Thoracic aorta (tissue), 2 donors: ENCODE results near the gene TGM2. TPM values are rescaled to one million over a fixed set of nuclear protein-coding genes. Genes with fewer than 3 reads are reported as not detected.

ENCODE experiments used
- ATAC-seq: fragments of 150-250 bp; one replicate; pipeline ENCODE4 v1.8.0; 2017; ENCODE audit warnings: low read depth; ENCODE audit not compliant: insufficient number of reproducible peaks, low FRiP score
- DNase-seq: peaks from one replicate; pipeline ENCODE4 v3.0.0-alpha.2; 2020; ENCODE audit warnings: low spot score
- H3K27ac ChIP-seq, 2 donors: fragments of 200-600 bp; sonication (generic); 1 replicate in 1 of 2; 2 replicates in 1 of 2; pipeline ENCODE4 v1.5.1; 2016; ENCODE audit warnings: mild to moderate bottlenecking in 2 of 2, moderate library complexity in 2 of 2
- H3K27me3 ChIP-seq: fragments of 200-600 bp; sonication (generic); replicated peaks from 2 replicates; pipeline ENCODE4 v1.6.0; 2016; ENCODE audit warnings: mild to moderate bottlenecking; ENCODE audit not compliant: insufficient read depth
- H3K36me3 ChIP-seq: fragments of 200-600 bp; sonication (generic); one replicate; pipeline ENCODE4 v1.5.1; 2016
- H3K4me1 ChIP-seq, 2 donors: fragments of 200-600 bp; sonication (generic); 1 replicate in 1 of 2; 2 replicates in 1 of 2; pipeline versions ENCODE4 v1.5.1 to v1.6.0; 2016; ENCODE audit warnings: low read depth in 2 of 2, mild to moderate bottlenecking in 1 of 2; ENCODE audit not compliant: control insufficient read depth in 1 of 2
- H3K4me3 ChIP-seq: fragments of 200-600 bp; sonication (generic); 2 replicates; pipeline ENCODE4 v1.5.1; 2016; ENCODE audit warnings: mild to moderate bottlenecking
- H3K9me3 ChIP-seq: fragments of 200-600 bp; sonication (generic); 2 replicates; pipeline ENCODE4 v1.5.1; 2016
- CTCF ChIP-seq: fragments of 200-600 bp; sonication (generic); IDR thresholded peaks from one replicate; pipeline ENCODE4 v1.5.1; 2019; ENCODE audit warnings: antibody characterized with exemption
- total RNA-seq, 2 donors: library from RNA; depleted of rRNA; stranded (reverse); fragments of >200 nt; gene quantifications; one replicate each; pipeline versions ENCODE4 v1.1.0 to v1.2.3, GENCODE V29; 2016

TGM2 gene
- total RNA-seq, 2 donors from 2014 or later: 371 to 755 TPM

DNA sequence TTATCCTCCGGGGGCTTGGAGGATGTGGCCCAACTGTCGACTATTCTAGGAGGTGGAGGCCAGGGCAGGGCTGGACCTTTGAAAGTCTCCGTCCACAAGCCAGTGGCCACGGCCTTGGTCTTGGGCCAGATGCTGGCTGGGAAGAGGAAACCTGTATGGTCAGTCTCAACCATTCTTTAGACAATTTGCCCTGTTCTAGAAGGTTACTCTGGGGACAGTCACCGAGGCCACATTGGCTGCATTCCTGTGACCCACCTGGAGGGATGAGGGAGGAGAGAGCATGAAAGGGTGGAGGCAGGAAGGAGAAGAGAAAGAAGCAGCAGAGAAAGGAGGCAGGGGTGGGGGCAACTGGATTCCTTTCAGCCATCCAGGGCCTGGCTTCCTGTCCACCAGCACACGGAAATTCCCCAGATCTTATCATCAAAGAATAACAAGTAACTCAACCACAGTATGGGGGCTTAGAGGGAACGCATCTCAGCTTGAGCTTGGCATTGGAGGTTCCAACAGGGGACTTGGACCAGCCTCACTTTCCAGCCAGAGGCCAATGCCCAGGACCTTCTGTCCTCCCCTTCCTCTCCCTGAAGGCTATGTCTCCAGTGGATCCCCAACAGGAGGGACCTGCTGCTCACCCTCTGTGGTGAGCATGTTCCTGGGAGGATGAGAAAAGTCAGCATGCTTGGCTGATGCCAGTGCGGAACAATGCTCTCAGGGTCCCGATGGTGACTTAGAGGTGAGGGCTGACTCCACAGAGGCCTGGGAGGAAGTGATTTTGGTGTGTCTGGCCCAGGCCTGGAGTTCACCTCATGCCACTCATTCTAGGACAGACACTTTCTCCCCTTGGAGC lies 30.4 kb downstream of the TGM2 start:
- ATAC-seq: peak; percentile 31
- H3K4me3 ChIP-seq: no peak overlapping the region
- H3K4me1 ChIP-seq: peaks cover 15 to 31% of the 10 kb centered on the region in 2 donors
- TF ChIP-seq CTCF: no peak
- H3K27ac ChIP-seq: peak overlapping the region; percentile 55 to 76
- DNase-seq: no peak
- no peaks in the 10 kb centered on the region for H3K9me3 ChIP-seq
- peaks cover 65% of the 10 kb centered on the region for H3K36me3 ChIP-seq
- H3K27me3 ChIP-seq: no peaks in the 10 kb centered on the region

DNA sequence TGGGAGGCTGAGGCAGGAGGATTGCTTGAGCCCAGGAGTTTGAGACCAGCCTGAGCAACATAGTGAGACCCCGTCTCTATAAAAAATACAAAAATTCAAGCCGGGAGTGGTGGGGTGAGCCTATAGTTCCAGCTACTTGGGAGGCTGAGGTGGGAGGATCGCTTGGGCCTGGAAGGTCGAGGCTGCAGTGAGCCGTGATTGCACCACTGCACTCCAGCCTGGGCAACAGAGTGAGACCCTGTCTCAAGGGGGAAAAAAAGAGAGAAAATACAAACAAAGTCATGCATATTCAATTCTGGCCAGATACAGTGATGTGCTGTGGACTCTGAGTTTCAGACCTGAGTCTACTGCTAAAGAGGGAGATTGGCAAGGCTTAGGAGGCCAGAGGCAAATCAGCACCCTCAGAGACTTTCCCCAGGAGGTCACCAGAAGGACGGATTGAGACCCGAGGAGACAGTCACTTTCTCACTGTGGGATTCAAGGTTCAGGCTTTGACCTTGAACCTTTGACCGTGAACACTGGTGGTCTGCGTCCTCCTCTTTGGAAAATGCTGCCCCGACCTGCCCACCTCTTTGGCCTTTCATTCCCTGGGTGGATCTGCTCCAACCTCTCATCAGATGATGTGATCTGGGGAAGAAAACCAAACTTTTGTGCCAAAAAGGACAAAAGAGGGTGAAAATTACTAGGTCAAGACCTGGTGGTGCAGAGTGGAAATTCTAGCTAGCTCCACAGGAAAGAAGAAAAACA lies 31.2 kb downstream of the TGM2 start:
- H3K36me3 ChIP-seq: peaks cover 62% of the 10 kb centered on the region
- H3K27ac ChIP-seq: peak overlapping the region; percentile 55 to 76
- ATAC-seq: no peak
- DNase-seq: no peak
- no peak overlapping the region for H3K4me3 ChIP-seq
- H3K4me1 ChIP-seq: peaks cover 15 to 36% of the 10 kb centered on the region in 2 donors
- TF ChIP-seq CTCF: no peak
- no peaks in the 10 kb centered on the region for H3K9me3 ChIP-seq
- no peaks in the 10 kb centered on the region for H3K27me3 ChIP-seq

- H3K9me3 ChIP-seq: no peaks in the 10 kb centered on the region
- peaks cover 15 to 44% of the 10 kb centered on the region in 2 donors for H3K4me1 ChIP-seq
- H3K36me3 ChIP-seq: peaks cover 53% of the 10 kb centered on the region
- DNase-seq (no peak), ATAC-seq (no peak)
- TF ChIP-seq CTCF: no peak
- no peak overlapping the region for H3K4me3 ChIP-seq
- peak overlapping the region; percentile 55 to 76 for H3K27ac ChIP-seq
- H3K27me3 ChIP-seq: no peaks in the 10 kb centered on the region
These were observed 32.1 kb downstream of the TGM2 start for GRCh38 chr20:38132910-38133501.

DNA sequence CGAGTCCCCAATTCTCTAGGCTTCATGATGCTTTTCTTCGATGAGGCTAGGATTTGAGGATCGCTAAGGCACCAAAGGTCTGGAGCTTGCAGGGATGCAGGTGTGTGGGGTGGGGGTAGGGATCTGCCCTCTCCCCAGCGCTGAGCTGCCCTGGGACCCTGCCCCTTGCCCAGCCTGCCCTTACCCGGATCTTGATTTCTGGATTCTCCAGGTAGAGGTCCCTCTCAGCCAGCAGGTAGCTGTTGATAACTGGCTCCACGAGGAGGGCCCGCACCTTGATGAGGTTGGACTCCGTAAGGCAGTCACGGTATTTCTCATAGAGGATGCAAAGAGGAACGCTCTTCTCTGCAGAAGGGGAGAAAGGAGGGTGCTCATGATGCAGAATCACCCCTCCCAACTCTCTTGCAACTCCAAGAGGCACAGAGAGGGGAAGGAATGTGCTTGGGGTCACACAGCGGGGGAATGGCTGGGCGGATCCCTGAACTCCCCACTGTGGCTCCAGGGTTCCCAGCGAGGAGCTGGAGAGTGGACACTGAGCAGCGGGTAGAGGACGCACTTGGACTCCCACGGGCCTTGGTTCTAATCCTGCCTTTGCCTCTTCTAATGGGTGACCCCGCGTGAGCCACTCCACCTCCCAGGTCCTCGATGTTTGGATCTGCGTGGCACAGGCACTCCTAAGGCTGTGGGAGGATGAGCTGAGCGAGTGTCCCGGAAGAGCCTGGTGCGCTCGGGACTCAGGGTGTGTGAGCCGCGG lies 32.7 kb downstream of the TGM2 start:
- no peaks in the 10 kb centered on the region for H3K27me3 ChIP-seq
- H3K9me3 ChIP-seq: no peaks in the 10 kb centered on the region
- H3K27ac ChIP-seq: no peak overlapping the region
- H3K4me1 ChIP-seq: peaks cover 17 to 51% of the 10 kb centered on the region in 2 donors
- TF ChIP-seq CTCF: no peak
- no peak for ATAC-seq
- peaks cover 47% of the 10 kb centered on the region for H3K36me3 ChIP-seq
- DNase-seq: no peak
- no peak overlapping the region for H3K4me3 ChIP-seq
